ENCODE results near the gene KCNA10.

KCNA10 gene

GRCh38 chr1:110498270-110498669 lies 20.7 kb downstream of the KCNA10 start:
- DNase-seq: no peak

- peak in 12 of 14 donors; percentile 2 to 78 (median 38) for DNase-seq
Observed at GRCh38 chr1:110495926-110496600, 22.9 kb downstream of the KCNA10 start.

- DNase-seq: no peak
Observed at GRCh38 chr1:110494522-110495406, 24.2 kb downstream of the KCNA10 start.

GRCh38 chr1:110494036-110494435 lies 24.9 kb downstream of the KCNA10 start:
- no peak for DNase-seq

GRCh38 chr1:110493059-110493699 lies 25.8 kb downstream of the KCNA10 start:
- no peak for DNase-seq

GRCh38 chr1:110492573-110492972 lies 26.4 kb downstream of the KCNA10 start:
- peak in 1 of 14 donors; percentile 61 for DNase-seq

GRCh38 chr1:110490791-110491451 lies 28.1 kb downstream of the KCNA10 start:
- no peak for DNase-seq

GRCh38 chr1:110489973-110490542 lies 28.9 kb downstream of the KCNA10 start:
- no peak for DNase-seq

GRCh38 chr1:110489406-110489805 lies 29.6 kb downstream of the KCNA10 start:
- DNase-seq: no peak

- no peak for DNase-seq
Observed at GRCh38 chr1:110488867-110489266, 30.1 kb downstream of the KCNA10 start.

GRCh38 chr1:110488161-110488560 lies 30.8 kb downstream of the KCNA10 start:
- DNase-seq: no peak

GRCh38 chr1:110487726-110488125 lies 31.2 kb downstream of the KCNA10 start:
- DNase-seq: no peak

- DNase-seq: peak in 1 of 14 donors; percentile 67
Observed at GRCh38 chr1:110485725-110486124, 33.2 kb downstream of the KCNA10 start.

- DNase-seq: no peak
Observed at GRCh38 chr1:110484801-110485200, 34.2 kb downstream of the KCNA10 start.

GRCh38 chr1:110483308-110483685 lies 35.7 kb downstream of the KCNA10 start:
- DNase-seq: peak in 1 of 14 donors; percentile 63

GRCh38 chr1:110482662-110483307 lies 36.2 kb downstream of the KCNA10 start:
- DNase-seq: peak in 1 of 14 donors; percentile 70

- DNase-seq: peak in 1 of 14 donors; percentile 38
Observed at GRCh38 chr1:110481968-110482623, 36.9 kb downstream of the KCNA10 start.

- no peak for DNase-seq
Observed at GRCh38 chr1:110480356-110481096, 38.4 kb downstream of the KCNA10 start.

GRCh38 chr1:110478886-110479285 lies 40.1 kb downstream of the KCNA10 start:
- DNase-seq: no peak

- no peak for DNase-seq
Observed at GRCh38 chr1:110477967-110478640, 40.9 kb downstream of the KCNA10 start.

All from C1 segment of cervical spinal cord (tissue), 14 donors.